ENCODE results near the gene WNT11. TPM values are rescaled to one million over a fixed set of nuclear protein-coding genes. Genes with fewer than 3 reads are reported as not detected.

WNT11 gene
- total RNA-seq, 2 experiments from 2014 or later = 0.20 TPM; not detected in 1

GRCh38 chr11:76210931-76211851 is 4.9 kb upstream of the WNT11 start:
- Mint-ChIP-seq H3K27ac (no peak overlapping the region), H3K9me3 (no peaks in the 10 kb centered on the region), H3K4me3 (peak overlapping the region; percentile 30), H3K4me1 (peaks cover 18% of the 10 kb centered on the region), H3K36me3 (ENCODE audit: low read depth) (no peaks in the 10 kb centered on the region), H3K27me3 (peaks cover 54% of the 10 kb centered on the region)
- ChIA-PET CTCF (interaction anchor here (1.3 to 6.1 kb wide), 5 partner anchors 20 to 488 kb away, joined by 3 to 105 read pairs (median 5); no protein-coding TSS in a partner anchor), POLR2A (interaction anchor here (0.8 to 1.4 kb wide), 3 partner anchors 15 to 107 kb away, joined by 3 read pairs; no protein-coding TSS in a partner anchor)
- no peak for DNase-seq

DNA sequence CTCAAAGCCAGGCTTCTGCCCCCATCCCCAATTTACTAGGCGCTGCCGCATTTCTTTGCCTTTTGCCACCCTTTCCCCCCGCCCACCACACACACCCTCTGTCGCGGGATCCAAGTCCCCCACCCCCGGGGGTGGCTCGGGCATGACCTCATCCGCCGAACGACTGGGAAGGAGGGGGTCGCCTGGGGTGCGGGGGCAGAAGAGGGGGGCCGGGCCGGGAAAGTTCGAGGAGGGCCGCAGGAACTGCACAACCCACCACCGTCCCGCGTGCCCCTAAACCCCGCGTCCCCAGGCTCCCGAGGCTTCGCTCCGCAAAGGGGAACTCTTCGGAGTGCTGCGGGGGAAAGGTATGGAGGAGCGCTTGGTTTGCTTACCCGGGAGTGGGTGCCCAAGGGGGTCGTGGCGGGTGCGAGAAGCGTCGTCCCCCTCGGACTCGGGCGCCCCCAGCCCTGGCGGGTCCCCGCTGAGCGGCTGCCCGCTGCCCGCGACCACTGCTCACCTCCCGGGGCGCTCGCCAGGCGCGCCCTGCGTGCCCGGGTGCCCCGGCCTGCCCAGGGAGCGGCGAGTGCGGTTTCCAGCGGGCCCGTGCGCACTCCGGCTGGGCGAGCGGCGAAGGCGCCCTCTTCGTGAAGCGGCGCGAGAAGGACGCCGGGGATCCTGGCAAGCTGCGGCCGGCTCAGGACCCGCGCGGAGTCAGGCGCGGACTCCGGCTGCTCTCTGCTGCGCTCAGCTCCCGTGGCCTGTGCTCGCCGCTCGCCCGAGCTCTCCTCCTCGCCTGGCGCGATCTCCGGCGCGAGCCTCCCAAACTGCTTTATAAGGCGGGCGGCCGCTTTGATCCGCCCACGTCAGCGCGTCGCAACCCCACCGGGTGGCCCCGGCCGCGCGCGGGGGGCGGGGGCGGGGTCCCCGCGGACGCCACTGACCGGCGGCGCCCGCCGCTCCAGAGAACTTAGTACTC is 4.0 kb upstream of the WNT11 start:
- Mint-ChIP-seq H3K27me3 (peaks cover 63% of the 10 kb centered on the region), H3K36me3 (ENCODE audit: low read depth) (no peaks in the 10 kb centered on the region), H3K4me1 (peaks cover 22% of the 10 kb centered on the region), H3K9me3 (no peaks in the 10 kb centered on the region), H3K27ac (no peak overlapping the region), H3K4me3 (peak overlapping the region; percentile 30)
- ChIA-PET POLR2A (interaction anchor here (0.8 to 3.6 kb wide), 4 partner anchors 24 to 109 kb away, joined by 3 to 24 read pairs (median 3); no protein-coding TSS in a partner anchor), CTCF (interaction anchor here (0.6 to 6.1 kb wide), 15 partner anchors 9 to 487 kb away, joined by 3 to 105 read pairs (median 5); no protein-coding TSS in a partner anchor)
- DNase-seq = peak; percentile 24

GRCh38 chr11:76209375-76209972 is 3.2 kb upstream of the WNT11 start:
- DNase-seq = peak; percentile 26
- Mint-ChIP-seq H3K27ac (no peak overlapping the region), H3K27me3 (peaks cover 71% of the 10 kb centered on the region), H3K9me3 (no peaks in the 10 kb centered on the region), H3K4me1 (peaks cover 22% of the 10 kb centered on the region), H3K4me3 (no peak overlapping the region), H3K36me3 (ENCODE audit: low read depth) (no peaks in the 10 kb centered on the region)
- CTCF ChIA-PET = interaction anchor here (0.6 to 6.1 kb wide), 31 partner anchors 10 to 469 kb away, joined by 3 to 105 read pairs (median 7); partner anchors contain the start of genes GVQW3 and THAP12
- POLR2A ChIA-PET = interaction anchor here (1.0 to 3.6 kb wide), 3 partner anchors 25 to 114 kb away, joined by 3 to 24 read pairs (median 4); no protein-coding TSS in a partner anchor

- Mint-ChIP-seq H3K27ac (no peak overlapping the region), H3K36me3 (ENCODE audit: low read depth) (no peaks in the 10 kb centered on the region), H3K9me3 (no peaks in the 10 kb centered on the region), H3K27me3 (peaks cover 76% of the 10 kb centered on the region), H3K4me3 (peak overlapping the region; percentile 74), H3K4me1 (peaks cover 22% of the 10 kb centered on the region)
- POLR2A ChIA-PET = interaction anchor here (1.0 to 3.6 kb wide), 5 partner anchors 25 to 173 kb away, joined by 3 to 24 read pairs (median 4); partner anchors contain the start of genes GVQW3 and THAP12
- DNase-seq = peak; percentile 80
- CTCF ChIA-PET = interaction anchor here (0.6 to 6.1 kb wide), 50 partner anchors 8 to 469 kb away, joined by 3 to 105 read pairs (median 4); partner anchors contain the start of genes GVQW3 and THAP12
Measured at GRCh38 chr11:76208438-76209374, 2.4 kb upstream of the WNT11 start.

- ChIA-PET POLR2A (interaction anchor here (1.0 to 3.6 kb wide), 11 partner anchors 12 to 474 kb away, joined by 3 to 24 read pairs (median 5); partner anchors contain the start of genes GVQW3 and THAP12), CTCF (interaction anchor here (0.6 to 6.1 kb wide), 62 partner anchors 9 to 802 kb away, joined by 3 to 105 read pairs (median 4); partner anchors contain the start of genes GVQW3 and THAP12)
- no peaks in the 10 kb centered on the region for H3K36me3 Mint-ChIP-seq (ENCODE audit: low read depth)
- H3K4me3 Mint-ChIP-seq = peak overlapping the region; percentile 74
- H3K27me3 Mint-ChIP-seq = peaks cover 71% of the 10 kb centered on the region
- peak; percentile 80 for DNase-seq
- H3K27ac Mint-ChIP-seq = no peak overlapping the region
- H3K9me3 Mint-ChIP-seq = no peaks in the 10 kb centered on the region
- H3K4me1 Mint-ChIP-seq = peaks cover 22% of the 10 kb centered on the region
Measured at GRCh38 chr11:76207642-76208401, 1.5 kb upstream of the WNT11 start.

GRCh38 chr11:76206077-76206326 is 300 bp downstream of the WNT11 start:
- no peak for DNase-seq
- no peak overlapping the region for H3K27ac Mint-ChIP-seq
- no peaks in the 10 kb centered on the region for H3K9me3 Mint-ChIP-seq
- peaks cover 22% of the 10 kb centered on the region for H3K4me1 Mint-ChIP-seq
- peaks cover 54% of the 10 kb centered on the region for H3K27me3 Mint-ChIP-seq
- H3K4me3 Mint-ChIP-seq = peak overlapping the region; percentile 35
- no peaks in the 10 kb centered on the region for H3K36me3 Mint-ChIP-seq (ENCODE audit: low read depth)
- CTCF ChIA-PET = interaction anchor here (6.1 kb wide), 1 partner anchor 113 kb away, joined by 105 read pairs; no protein-coding TSS in a partner anchor
- POLR2A ChIA-PET = no interaction called here

- peak overlapping the region; percentile 35 for H3K4me3 Mint-ChIP-seq
- H3K36me3 Mint-ChIP-seq (ENCODE audit: low read depth) = no peaks in the 10 kb centered on the region
- no peak overlapping the region for H3K27ac Mint-ChIP-seq
- peaks cover 22% of the 10 kb centered on the region for H3K4me1 Mint-ChIP-seq
- POLR2A ChIA-PET = no interaction called here
- no peak for DNase-seq
- no peaks in the 10 kb centered on the region for H3K9me3 Mint-ChIP-seq
- H3K27me3 Mint-ChIP-seq = peaks cover 51% of the 10 kb centered on the region
- CTCF ChIA-PET = interaction anchor here (0.6 to 6.1 kb wide), 3 partner anchors 113 to 309 kb away, joined by 3 to 105 read pairs (median 3); no protein-coding TSS in a partner anchor
Measured at GRCh38 chr11:76205252-76206076, 838 bp downstream of the WNT11 start.

DNA sequence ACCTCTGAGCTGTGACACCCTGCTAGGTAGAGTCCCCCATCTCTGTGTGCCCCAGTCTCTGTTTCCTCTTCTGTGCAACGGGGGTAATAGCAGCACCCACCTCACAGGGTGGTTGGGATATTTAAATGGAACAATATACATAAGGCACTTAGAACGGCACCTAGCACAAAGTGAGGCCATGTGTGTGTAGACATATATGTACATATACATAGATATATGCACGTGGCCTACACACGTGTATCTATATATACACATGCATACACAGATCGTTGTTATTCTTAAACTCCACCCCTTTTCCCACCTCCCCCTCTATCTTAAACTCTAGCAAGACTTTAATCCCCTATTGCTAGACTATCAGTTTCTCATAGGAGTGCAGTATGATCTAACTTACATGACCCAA is 2.4 kb downstream of the WNT11 start:
- no peak for DNase-seq
- Mint-ChIP-seq H3K27me3 (peaks cover 45% of the 10 kb centered on the region), H3K9me3 (no peaks in the 10 kb centered on the region), H3K27ac (no peak overlapping the region), H3K4me3 (no peak overlapping the region), H3K4me1 (peaks cover 22% of the 10 kb centered on the region), H3K36me3 (ENCODE audit: low read depth) (no peaks in the 10 kb centered on the region)
- CTCF ChIA-PET = no interaction called here
- POLR2A ChIA-PET = no interaction called here

- no peak overlapping the region for H3K4me3 Mint-ChIP-seq
- peaks cover 19% of the 10 kb centered on the region for H3K4me1 Mint-ChIP-seq
- ChIA-PET POLR2A (no interaction called here), CTCF (interaction anchor here (0.9 kb wide), 1 partner anchor 51 kb away, joined by 4 read pairs; no protein-coding TSS in a partner anchor)
- no peak overlapping the region for H3K27ac Mint-ChIP-seq
- H3K9me3 Mint-ChIP-seq = no peaks in the 10 kb centered on the region
- no peak for DNase-seq
- H3K27me3 Mint-ChIP-seq = peaks cover 42% of the 10 kb centered on the region
- H3K36me3 Mint-ChIP-seq (ENCODE audit: low read depth) = no peaks in the 10 kb centered on the region
Measured at GRCh38 chr11:76203131-76203925, 3.0 kb downstream of the WNT11 start.

Data from activated CD4-positive, alpha-beta memory T cell treated with anti-CD3 and anti-CD28 coated beads, Interleukin-2, amount 10 ng/mL, durations not matched to agents 7 days and 5 days (primary cell).